Breast epithelium (tissue), 3 donors: ENCODE data around the gene DMD.

Experiments
- POLR2A ChIP-seq: fragments of 450-650 bp; IDR thresholded peaks from one replicate; pipeline ENCODE4 v1.6.1; 2016; ENCODE audit warnings: antibody characterized with exemption, mild to moderate bottlenecking, moderate library complexity
- POLR2AphosphoS5 ChIP-seq, 3 donors: sonication (generic); formaldehyde crosslinking; IDR thresholded peaks; one replicate each; pipeline ENCODE4 v1.6.1; 2017; ENCODE audit warnings: antibody characterized with exemption in 3 of 3
- TF ChIP-seq, protein P1 (sequence below), 3 donors: fragments of 450-650 bp; IDR thresholded peaks; one replicate each; pipeline ENCODE4 v1.5.1; 2016 to 2017; ENCODE audit warnings: antibody characterized with exemption in 3 of 3, mild to moderate bottlenecking in 3 of 3, moderate library complexity in 3 of 3

DNA sequence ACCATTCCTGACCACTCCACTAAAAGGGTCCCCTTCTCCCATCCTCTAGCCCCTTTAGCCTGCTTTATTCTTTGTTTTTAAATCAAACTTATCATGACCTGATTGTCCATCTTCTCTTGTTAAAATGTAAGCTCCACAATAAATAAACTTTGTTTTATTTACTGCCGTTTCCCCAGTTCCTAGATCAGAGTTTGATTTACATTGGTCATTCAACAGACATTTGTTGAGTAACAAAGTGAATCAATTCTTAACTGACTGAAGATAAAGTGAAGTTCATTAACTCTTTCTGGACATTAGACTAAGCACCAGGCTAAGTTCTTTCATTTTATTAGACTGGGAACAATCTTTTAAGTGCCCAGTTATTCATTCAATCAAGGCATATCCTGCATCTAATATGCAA is 1876.4 kb downstream of the DMD start:
- TF ChIP-seq POLR2A (no peak), POLR2AphosphoS5 (IDR thresholded peaks at IDR 0.05) (no peak)
- TF ChIP-seq, protein P1, sequence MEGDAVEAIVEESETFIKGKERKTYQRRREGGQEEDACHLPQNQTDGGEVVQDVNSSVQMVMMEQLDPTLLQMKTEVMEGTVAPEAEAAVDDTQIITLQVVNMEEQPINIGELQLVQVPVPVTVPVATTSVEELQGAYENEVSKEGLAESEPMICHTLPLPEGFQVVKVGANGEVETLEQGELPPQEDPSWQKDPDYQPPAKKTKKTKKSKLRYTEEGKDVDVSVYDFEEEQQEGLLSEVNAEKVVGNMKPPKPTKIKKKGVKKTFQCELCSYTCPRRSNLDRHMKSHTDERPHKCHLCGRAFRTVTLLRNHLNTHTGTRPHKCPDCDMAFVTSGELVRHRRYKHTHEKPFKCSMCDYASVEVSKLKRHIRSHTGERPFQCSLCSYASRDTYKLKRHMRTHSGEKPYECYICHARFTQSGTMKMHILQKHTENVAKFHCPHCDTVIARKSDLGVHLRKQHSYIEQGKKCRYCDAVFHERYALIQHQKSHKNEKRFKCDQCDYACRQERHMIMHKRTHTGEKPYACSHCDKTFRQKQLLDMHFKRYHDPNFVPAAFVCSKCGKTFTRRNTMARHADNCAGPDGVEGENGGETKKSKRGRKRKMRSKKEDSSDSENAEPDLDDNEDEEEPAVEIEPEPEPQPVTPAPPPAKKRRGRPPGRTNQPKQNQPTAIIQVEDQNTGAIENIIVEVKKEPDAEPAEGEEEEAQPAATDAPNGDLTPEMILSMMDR (IDR thresholded peaks at IDR 0.05): no peak
